Thyroid gland (tissue), 4 donors: ENCODE measurements around the gene CHCHD6.

ENCODE experiments used
- CTCF ChIP-seq, 6 experiments: fragments of 200-600 bp in 3 of 6; fragments of 450-650 bp in 3 of 6; sonication (generic) in 3 of 6; IDR thresholded peaks; one replicate each; pipeline ENCODE4 v1.5.1; 2016 to 2019; ENCODE audit warnings: antibody characterized with exemption in 6 of 6, mild to moderate bottlenecking in 2 of 6, inconsistent platforms in 1 of 6, moderate library complexity in 1 of 6
- POLR2A ChIP-seq, 2 donors: fragments of 450-650 bp; IDR thresholded peaks; one replicate each; pipeline ENCODE4 v1.6.1; 2017; ENCODE audit warnings: antibody characterized with exemption in 2 of 2, mild to moderate bottlenecking in 2 of 2, moderate library complexity in 1 of 2

GRCh38 chr3:126937533-126937932 is 233.5 kb downstream of the CHCHD6 start:
- no peak for TF ChIP-seq CTCF (IDR thresholded peaks at IDR 0.05)
- no peak for TF ChIP-seq POLR2A (IDR thresholded peaks at IDR 0.05)
